GM21576 (cell line): ENCODE results near the gene CLEC18C.
"Not testable (repeated sequence)": the region's sequence is repeated elsewhere in the genome, so short reads cannot be mapped to it uniquely, and the experiment has no call there.

Experiments
- ATAC-seq: cut with Tn5 transposase; IDR thresholded peaks from one replicate; pipeline ENCODE4 v1.9.1; 2021; ENCODE audit warnings: mild to moderate bottlenecking, moderate library complexity; ENCODE audit not compliant: unreplicated experiment

Gene CLEC18C

DNA sequence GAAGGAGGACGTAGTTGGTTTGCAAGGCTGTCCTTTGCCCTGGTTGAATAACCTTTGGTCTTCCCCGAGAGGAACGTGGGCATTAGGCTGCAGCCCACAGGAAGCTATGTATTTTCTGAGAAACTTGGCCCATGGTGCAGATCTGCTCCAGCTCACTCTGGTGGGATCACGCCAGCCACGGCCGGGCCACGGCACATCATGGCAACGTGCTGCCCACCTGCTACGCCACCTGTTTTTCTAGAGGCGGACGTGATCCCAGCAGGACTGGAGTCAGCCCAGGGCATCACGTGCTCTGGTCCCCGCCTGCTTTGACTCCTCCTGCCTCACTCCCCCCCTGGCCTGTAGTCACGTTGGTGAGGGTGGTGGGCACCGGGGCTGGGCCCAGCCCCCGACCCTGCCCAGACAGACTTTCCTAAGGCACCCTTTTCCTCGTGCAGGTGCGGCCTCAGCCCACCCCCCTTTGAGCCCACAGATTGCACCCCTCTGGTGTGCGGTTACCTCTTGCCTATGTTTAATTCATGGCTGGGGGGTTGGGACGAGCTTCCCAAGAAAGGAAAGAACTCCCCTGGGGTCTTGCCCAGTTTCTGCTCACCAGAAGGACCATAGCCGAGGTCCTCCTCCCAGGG lies at the start of gene CLEC18C:
CLEC18C (plus strand) TSS at position 576 of the 626 bp plus-strand sequence. CDS start 492 bp downstream, outside the sequence.
- not testable (repeated sequence) for ATAC-seq

DNA sequence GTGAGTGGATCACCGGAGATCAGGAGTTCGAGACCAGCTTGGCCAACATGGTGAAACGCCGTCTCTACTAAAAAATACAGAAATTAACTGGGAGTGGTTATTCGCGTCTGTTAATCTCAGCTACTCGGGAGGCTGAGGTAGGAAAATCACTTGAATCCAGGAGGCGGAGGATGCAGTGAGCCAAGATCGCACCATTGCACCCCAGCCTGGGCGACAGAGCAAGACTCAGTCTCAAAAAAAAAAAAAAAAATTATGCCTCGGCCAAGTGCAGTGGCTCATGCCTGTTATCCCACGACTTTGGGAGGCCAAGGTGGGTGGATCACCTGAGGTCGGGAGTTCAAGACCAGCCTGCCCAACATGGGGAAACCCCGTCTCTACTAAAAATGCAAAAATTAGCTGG lies 49.8 kb upstream of the CLEC18C start:
- not testable (repeated sequence) for ATAC-seq

DNA sequence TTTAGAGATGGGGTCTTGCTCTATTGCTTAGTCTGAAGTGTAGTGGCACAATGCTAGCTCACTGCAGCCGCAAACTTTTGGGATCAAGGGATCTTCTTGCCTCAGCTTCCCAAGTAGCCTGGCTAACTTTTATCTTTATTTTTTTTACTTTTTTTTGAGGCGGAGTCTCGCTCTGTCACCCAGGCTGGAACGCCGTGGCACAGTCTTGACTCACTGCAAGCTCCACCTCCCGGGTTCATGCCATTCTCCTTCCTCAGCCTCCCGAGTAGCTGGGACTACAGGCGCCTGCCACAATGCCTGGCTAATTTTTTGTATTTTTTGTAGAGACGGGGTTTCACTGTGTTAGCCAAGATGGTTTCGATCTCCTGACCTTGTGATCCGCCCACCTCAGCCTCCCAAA lies 47.4 kb upstream of the CLEC18C start:
- ATAC-seq, result not testable (repeated sequence)

DNA sequence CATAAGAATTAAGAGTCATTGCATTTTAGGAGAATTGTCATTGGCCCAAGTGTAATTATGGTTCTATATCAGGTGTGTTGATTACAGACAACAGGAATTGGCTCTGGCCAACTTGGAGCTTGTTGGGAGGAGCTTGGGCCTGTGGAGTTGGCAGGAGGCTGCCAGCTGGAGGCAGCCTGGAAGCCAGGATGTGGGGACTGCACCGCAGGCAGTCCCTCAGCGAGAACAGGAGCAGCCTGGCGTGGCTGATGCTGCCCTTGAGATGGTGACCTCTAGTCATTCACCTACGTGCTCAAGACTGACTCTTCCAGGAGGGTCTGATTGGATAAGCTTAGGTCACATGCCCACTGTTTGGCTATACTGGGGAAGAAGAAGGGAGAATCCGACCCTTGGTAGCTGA lies 45.9 kb upstream of the CLEC18C start:
- ATAC-seq, result not testable (repeated sequence)

DNA sequence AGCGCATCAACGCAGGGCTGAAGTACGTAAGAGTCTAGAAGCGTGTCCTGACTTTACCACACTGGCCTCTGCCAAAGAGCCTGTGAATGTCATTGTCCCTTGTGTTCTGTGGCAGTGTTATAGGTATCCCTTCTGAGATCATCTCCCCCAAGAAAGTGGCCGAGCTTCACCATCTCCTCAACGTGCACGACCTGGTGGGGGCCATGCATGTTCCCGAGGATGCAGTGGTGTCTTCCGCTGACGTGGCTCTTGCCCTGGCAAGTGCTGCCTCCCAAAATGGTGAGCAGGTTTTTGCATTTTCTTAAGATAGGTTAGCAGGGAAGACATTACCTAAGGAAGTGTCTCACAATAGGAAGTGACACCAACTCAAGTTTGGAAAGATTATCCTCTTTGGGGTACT lies 44.7 kb upstream of the CLEC18C start:
- not testable (repeated sequence) for ATAC-seq

DNA sequence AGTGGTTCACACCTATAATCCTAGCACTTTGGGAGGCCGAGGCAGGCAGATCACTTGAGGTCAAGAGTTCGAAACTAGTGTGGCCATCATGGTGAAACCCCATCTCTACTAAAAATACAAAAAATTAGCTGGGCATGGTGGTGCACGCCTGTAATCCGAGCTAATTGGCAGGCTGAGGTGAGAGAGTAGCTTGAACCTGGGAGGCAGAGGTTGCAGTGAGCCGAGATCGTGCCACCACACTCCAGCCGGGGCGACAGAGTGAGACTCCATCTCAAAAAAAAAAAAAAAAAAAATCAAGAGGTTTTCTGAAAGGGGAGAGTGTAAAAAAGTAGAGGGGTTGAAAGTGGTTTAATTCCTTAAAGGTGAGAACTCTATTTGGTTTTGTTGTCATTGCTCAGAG lies 37.8 kb upstream of the CLEC18C start:
- not testable (repeated sequence) for ATAC-seq

DNA sequence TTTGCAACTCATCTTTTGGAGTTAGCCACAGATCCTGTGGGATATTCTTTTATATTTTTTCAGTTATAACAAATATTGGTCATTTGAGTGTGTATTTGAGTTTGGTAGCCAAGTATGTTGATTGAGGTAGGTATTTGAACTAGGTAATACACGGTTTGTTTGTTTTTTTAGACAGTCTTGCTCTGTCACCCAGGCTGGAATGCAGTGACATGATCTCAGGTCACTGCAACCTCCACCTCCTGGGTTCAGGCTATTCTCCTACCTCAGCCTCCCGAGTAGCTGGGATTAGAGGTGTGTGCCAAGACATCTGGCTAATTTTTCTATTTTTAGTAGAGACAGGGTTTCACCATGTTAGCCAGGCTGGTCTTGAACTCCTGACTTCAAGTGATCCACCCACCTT lies 37.0 kb upstream of the CLEC18C start:
- ATAC-seq, result not testable (repeated sequence)

DNA sequence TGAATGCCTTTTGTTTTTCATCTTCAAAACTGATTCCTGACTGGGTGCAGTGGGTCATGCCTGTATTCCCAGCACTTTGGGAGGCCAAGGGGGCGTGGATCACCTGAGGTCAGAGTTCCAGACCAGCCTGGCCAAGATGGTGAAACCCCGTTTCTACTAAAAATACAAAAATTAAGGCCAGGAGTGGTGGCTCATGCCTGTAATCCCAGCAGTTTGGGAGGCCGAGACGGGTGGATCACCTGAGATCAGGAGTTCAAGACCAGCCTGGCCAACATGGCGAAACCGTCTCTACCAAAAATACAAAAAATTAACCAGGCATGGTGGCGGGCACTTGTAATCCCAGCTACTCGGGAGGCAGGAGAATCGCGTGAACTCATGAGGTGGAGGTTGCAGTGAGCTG lies 30.8 kb upstream of the CLEC18C start:
- not testable (repeated sequence) for ATAC-seq

DNA sequence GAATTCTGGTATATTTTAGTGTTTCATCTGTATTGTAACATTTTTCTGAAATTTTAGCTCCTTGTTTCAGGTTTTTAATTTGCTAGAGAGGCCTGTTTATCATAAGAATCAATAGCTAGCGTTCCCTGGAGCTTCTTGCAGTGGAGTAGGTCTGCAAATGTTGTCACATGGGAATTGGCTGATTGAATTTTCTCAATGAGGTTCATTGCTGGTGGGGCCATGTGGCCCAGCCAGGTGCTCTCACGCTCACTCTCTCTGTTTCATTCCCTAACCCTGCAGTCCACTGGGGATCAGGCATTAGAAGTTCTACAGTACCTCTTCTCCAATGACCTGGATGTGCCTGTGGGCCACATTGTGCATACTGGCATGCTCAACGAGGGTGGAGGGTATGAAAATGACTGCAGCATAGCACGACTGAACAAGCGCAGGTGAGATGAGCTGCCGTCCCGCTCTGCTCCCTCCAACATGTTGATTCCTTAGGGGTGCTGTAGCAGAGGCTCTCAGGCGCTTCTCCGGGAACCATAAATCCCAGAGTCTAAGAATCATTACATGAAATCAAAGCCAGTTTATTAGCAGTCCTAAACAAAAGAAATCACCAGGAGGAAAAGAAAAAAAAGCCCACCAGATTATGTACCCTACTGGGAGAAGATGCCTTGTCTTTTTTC lies 30.2 kb upstream of the CLEC18C start:
- not testable (repeated sequence) for ATAC-seq

DNA sequence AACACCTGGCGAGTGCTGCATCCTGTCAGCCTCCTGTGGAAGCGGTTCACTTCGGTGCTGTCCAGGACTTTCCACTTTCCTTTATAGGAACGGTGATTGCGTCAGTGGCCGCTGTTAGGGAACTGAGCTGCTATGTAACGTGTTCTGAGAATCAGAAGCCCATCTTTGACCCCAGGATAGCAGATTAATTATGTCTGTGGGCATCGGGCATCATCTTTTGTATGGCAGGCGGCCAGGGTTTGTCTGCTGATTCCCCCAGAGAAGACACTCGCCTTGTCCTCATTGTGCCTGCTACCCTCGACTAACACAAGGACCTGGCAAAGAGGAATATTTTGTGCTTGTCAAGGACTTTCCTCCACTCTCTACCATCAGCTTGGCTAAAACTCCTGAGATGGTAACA lies 25.7 kb upstream of the CLEC18C start:
- ATAC-seq, result not testable (repeated sequence)

DNA sequence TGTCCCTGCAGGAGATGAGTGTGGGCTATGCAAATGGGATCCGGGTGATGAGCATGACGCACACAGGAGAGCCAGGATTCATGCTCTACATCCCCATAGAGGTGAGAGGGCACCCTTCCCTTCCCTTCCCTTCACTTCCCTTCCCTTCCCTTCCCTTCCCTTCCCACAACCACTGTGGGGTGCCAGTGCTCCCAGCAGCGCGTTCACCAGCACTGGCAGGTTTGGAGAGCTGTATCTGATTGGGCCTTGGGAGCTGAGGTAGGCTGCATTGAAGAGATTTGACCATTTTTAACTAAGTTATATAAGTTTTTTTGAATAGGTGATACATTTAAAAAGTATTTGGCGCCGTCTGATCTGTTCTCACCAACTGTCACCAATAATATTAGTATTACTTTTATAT lies 25.1 kb upstream of the CLEC18C start:
- not testable (repeated sequence) for ATAC-seq

DNA sequence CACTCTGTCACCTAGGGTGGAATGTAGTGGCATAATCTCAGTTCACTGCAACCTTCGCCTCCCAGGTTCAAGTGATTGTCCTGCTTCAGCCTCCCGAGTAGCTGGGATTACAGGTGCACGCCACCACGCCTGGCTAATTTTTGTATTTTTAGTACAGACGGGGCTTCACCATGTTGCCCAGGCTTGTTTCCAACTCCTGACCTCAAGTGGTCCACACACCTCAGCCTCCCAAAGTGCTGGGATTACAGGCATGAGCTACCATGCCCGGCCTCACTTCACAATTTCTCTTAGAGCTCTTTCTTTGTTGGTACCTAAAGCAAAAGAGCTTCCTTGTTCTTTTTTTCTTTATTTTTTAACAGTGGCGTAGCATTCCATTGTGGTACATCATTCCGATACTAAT lies 24.3 kb upstream of the CLEC18C start:
- not testable (repeated sequence) for ATAC-seq

DNA sequence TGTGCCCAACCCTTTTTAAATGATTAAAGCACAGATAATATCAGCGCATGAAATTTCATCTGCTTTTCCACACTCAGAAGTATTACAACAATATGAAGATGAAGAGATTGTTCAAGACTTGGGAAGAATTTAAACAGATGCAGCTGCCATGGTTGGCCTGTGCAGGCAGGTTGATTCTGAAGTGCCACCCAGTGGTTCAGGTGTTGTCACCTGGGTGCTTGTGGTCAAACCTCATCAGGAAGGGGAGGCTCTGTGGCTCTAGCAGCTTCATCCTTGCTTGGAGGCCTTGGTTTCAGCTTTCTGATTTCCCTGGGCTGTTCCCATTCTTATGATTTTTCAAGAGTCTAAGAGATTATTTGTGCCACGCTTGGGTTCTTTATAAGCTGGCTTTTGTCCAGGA lies 22.2 kb upstream of the CLEC18C start:
- no peak for ATAC-seq

DNA sequence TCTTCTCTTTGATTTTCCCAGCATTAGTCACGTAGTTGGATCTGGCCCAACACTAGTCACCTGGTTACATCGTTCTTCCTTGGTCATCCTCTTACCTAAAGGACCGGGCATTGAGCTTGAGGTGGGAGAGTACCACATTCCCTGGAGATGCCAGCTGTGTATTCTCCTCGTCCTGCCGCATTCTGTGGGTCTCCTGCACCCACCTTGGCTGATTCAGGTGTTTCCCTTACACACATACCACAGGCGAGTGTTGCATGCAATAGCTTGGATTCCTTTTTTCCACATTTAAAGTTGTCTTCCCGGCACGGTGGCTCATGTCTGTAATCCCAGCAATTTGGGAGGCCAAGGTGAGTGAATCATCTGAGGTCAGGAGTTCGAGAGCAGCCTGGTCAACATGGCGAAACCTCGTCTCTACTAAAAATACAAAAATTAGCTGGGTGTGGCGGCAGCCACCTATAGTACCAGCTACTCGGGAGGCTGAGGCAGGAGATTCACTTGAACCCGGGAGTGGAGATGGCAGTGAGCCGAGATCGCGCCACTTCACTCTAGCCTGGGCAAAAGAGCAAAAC lies 21.6 kb upstream of the CLEC18C start:
- ATAC-seq, result no peak

DNA sequence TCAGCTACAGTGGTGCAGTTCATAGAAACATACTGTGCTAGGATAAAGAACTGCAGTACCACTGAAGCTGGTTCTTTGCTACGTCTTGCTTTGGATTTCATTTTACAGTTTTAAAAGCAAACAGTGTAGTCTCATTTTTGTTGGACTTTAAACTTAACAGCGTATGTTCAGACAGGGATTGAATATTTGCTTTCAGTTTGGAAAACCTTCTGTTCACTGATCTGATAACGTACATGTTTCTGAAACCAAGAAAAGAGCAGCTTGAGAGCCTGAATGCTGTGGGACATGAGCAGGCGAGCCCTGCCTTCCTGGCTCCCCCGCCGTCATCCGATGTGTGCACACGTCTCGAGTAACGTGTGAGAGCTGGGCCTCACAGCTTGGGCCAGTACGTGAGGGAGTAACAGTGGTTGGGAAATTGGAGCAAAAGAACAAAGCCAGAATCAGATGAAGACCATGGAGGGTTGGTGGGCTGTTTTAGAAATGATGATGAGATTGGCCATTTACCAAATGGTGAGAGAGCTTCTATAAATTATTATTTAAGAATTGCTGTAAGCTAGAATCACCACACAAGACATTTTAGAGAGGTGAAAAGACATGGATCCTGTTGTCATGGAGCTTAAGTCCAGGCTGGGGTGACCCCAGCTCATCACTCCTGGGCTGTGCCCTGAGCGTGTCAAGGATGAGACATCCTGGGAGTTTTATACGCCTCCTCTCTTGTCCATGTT lies 20.8 kb upstream of the CLEC18C start:
- ATAC-seq, result no peak

DNA sequence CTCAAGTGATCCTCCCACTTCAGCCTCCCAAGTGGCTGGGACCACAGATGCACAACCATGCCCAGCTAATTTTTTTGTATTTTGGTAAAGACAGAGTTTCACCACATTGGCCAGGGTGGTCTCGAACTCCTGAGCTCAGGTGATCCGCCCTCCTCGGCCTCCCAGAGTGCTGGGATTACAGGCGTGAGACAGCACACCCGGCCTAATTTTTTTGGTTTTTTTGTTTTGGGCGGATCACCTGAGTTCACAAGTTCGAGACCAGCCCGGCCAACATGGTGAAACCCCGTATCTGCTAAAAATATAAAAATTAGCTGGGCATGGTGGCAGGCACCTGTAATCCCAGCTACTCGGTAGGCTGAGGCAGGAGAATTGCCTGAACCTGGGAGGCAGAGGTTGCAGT lies 18.9 kb upstream of the CLEC18C start:
- not testable (repeated sequence) for ATAC-seq

DNA sequence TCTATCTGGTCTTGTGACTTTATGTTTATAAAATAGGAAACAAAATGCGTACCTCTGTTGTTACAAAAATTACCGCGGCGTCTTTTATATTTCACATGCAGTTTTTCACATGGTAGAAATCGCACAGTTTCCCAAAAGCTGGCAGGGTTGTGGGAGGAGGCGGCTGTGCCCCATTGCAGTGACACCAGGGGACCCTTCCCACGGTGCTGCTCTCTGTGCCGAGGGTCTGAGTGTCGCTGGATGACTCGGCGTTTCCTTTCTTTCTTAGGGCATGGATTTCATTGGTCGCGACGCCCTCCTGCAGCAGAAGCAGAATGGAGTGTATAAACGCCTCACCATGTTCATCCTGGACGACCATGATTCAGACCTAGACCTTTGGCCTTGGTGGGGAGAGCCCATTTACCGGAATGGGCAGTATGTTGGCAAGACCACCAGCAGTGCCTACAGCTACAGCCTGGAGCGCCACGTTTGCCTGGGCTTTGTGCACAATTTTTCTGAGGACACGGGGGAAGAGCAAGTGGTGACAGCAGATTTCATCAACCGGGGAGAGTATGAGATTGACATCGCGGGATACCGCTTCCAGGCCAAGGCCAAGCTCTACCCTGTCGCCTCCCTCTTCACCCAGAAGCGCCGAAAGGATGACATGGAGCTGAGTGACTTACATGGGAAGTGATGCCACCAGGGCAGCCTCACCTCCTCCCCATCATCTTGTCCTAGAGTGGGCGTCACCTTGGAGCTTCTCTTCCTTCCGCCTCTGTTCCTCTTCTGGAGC lies 17.2 kb upstream of the CLEC18C start:
- ATAC-seq, result no peak

DNA sequence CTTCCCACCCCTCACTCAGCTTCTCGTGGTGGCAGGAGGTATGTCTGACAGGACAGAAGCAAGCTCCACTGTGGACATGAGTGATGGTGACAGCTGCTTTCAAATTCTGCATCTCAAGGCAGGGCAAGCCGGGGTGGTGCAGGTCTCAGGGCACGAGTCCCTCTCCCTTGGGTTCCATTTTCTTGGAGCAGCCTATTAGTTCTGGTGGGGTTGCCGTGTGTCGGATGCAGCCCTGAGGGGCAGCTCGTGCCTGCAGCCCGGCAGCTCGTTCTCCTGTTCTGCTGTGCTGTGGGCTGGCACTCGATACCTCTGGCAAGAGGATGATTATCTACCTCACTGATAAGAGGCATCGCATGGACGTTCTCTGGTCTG lies 16.5 kb upstream of the CLEC18C start:
- ATAC-seq, result no peak

DNA sequence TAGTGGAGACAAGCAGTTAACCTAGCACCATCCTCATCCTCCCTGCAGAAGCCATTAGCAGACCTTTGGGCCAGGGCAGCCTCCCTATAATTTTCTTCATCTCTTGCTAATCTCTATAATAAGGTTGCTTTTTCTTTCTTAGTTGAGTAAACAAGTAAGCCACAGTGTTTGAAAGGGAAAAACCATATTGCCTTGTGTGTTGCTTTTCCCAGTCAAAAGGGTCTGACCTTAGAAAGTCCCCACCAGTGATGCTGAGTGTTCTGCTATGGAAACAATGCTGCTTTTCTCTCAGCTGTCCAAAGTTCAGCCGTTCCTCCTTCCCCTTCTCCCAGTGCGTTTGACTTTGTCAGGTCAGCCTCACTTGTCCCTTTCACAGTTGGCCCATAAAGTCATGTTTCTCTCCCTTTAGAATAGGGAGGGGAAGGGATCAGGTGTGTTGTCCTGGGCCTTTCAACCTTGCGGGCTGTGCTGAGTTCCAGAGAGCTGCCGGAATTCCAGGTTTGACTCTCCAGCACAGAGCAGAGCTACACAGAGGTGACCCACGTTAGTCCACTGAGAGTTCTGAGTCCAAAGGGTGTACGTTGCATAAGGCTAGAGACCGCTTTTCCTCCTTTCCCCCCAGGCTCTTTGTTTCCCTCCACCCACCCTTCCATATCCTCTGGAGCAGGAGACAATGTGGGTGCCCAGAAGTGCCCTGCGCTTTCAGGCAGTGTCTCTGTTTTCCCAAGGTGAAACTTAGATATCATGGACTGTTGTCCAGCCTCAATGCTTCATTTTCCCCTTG lies 15.9 kb upstream of the CLEC18C start:
- ATAC-seq, result no peak

DNA sequence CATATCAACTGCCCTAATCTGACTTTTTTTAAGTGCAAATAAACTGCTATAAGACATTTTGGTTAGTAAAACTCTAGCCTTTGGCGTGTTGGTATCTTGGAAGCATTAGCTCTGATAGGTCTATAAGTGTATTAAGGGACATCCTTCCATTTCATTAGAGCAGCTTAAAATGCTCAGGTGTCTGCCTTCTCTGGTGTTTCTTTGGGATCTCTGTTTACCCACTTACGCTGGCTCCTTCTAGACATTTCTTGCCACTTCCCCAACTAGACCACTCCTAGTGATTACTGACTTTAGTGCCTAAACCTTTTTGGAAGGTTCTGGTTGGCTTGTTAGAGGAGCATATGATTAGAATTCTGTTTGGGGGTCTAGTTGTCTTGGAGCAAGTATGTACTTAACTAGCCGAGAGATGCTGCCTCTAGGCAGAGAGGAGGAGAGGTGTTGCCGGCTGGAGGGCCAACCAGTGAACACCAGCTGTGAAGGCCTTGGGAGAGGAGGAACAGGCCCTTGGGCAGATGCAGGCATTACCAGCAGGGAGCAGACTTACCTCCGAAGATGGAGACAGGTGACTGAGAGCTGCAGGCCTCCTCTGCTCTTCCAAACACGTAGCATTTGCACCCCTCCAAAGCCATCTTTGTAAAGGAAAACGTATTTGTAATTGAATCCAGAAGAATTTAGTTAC lies 15.2 kb upstream of the CLEC18C start:
- no peak for ATAC-seq
